ENCODE data around the gene PLA2G2A. TPM values are rescaled to one million over a fixed set of nuclear protein-coding genes. Genes with fewer than 3 reads are reported as not detected.

The PLA2G2A gene
- total RNA-seq (2021) = 6.2 and 7.1 TPM in 2 replicates
- long read RNA-seq, partial matches to known transcripts = 0 of 1 reads
- long read RNA-seq, other reads (novel, unspliced or antisense) = 0 of 1 reads

- H3K4ac ChIP-seq (ENCODE audit: low read depth, low read length) = no peak within 1 kb of the TSS
- DNase-seq = peak; percentile 40
- H3K9ac ChIP-seq (ENCODE audit: extremely low read depth, insufficient read length, low read length) = no peak within 1 kb of the TSS
- Mint-ChIP-seq H3K4me3 (no peak within 1 kb of the TSS), H3K27ac (no peak within 1 kb of the TSS; a peak in 2 of 7 replicates), H3K36me3 (ENCODE audit: insufficient read depth in 1 of 3, low read depth in 3 of 3) (peaks cover 3 to 8% (median 4%) of the 10 kb centered on the region in 3 experiments; a peak in 4 of 7 replicates), H3K4me1 (peaks cover 42 to 47% of the 10 kb centered on the region in 2 experiments), H3K9me3 (peaks cover 0 to 4% of the 10 kb centered on the region in 2 experiments; a peak in 1 of 5 replicates), H3K27me3 (ENCODE audit: low read depth) (no peaks in the 10 kb centered on the region; the same call in none of the 2 replicates)
- no peak within 1 kb of the TSS for H3K23ac ChIP-seq (ENCODE audit: insufficient read length, low read depth, low read length)
- H3K23me2 ChIP-seq (ENCODE audit: insufficient read length, low read depth, low read length, poor library complexity, severe bottlenecking) = no peaks in the 10 kb centered on the region
- H3K14ac ChIP-seq (ENCODE audit: insufficient read depth, low read length) = no peak within 1 kb of the TSS; the same call in 1 of the 2 replicates
- no CpG with 5 or more reads among the region's 8 CpGs for WGBS (ENCODE audit: extremely low coverage, insufficient read length, low lambda C conversion rate)
- no peaks in the 10 kb centered on the region for H3K27me3 ChIP-seq (ENCODE audit: insufficient read depth, low read length)
- H2BK120ac ChIP-seq (ENCODE audit: low read depth, low read length, poor library complexity, severe bottlenecking) = no peak within 1 kb of the TSS
- no peak within 1 kb of the TSS for H2AK5ac ChIP-seq (ENCODE audit: insufficient read length, low read length)
- no peak within 1 kb of the TSS for H3K56ac ChIP-seq (ENCODE audit: insufficient read length, low read depth, low read length)
- H4K8ac ChIP-seq (replicated peaks; ENCODE audit: insufficient read length, low read depth, low read length) = no peak within 1 kb of the TSS
- H3K79me2 ChIP-seq (ENCODE audit: insufficient read depth, low read length) = no peaks in the 10 kb centered on the region
- no peaks in the 10 kb centered on the region for H4K20me1 ChIP-seq (ENCODE audit: control insufficient read depth, insufficient read depth, insufficient read length)
- H3T11ph ChIP-seq (ENCODE audit: low read length) = no peak within 1 kb of the TSS
- no peak within 1 kb of the TSS for H4K5ac ChIP-seq (ENCODE audit: insufficient read length, low read depth, low read length)
- no peak within 1 kb of the TSS for H2BK15ac ChIP-seq (ENCODE audit: low read depth, low read length)
- no peak within 1 kb of the TSS for H3K27ac ChIP-seq (ENCODE audit: insufficient read length, low read depth, low read length)
- H4K91ac ChIP-seq (ENCODE audit: insufficient read length, low read depth, low read length) = no peak within 1 kb of the TSS
- H3K4me1 ChIP-seq (ENCODE audit: insufficient read depth, low read length) = peaks cover 8% of the 10 kb centered on the region; the same call in 1 of the 2 replicates
- no peak within 1 kb of the TSS for H2AFZ ChIP-seq (ENCODE audit: low read length)
- no peaks in the 10 kb centered on the region for H3K9me3 ChIP-seq (ENCODE audit: control insufficient read depth, low read depth, low read length)
- no peak for TF ChIP-seq CTCF (conservative IDR thresholded peaks at IDR 0.05)
- H2BK5ac ChIP-seq (ENCODE audit: insufficient read length, low read length) = no peak within 1 kb of the TSS
- no peak within 1 kb of the TSS for H2BK20ac ChIP-seq (ENCODE audit: low read depth, low read length, poor library complexity, severe bottlenecking)
- no peak within 1 kb of the TSS for H3K18ac ChIP-seq (ENCODE audit: insufficient read length, low read depth, low read length)
- no peak within 1 kb of the TSS for H3K4me2 ChIP-seq (ENCODE audit: insufficient read depth, insufficient read length, low read length)
- no peaks in the 10 kb centered on the region for H3K79me1 ChIP-seq (ENCODE audit: insufficient read depth, low read depth, low read length, poor library complexity, severe bottlenecking)
- no peak within 1 kb of the TSS for H2BK12ac ChIP-seq (ENCODE audit: insufficient read length, low read depth, low read length)
These were observed at the start of gene PLA2G2A for GRCh38 chr1:19979494-19979977. PLA2G2A (minus strand) TSS chr1:19979618; CDS start chr1:19978773, 845 bp downstream.

Measured in H9 (cell line).